Measurements from ENCODE around the gene ADARB2. TPM values are rescaled to one million over a fixed set of nuclear protein-coding genes. Genes with fewer than 3 reads are reported as not detected.

ADARB2 gene
- total and polyA plus RNA-seq, 11 donors: 0.07 to 1.2 (median 0.28) TPM; not detected in 4

DNA sequence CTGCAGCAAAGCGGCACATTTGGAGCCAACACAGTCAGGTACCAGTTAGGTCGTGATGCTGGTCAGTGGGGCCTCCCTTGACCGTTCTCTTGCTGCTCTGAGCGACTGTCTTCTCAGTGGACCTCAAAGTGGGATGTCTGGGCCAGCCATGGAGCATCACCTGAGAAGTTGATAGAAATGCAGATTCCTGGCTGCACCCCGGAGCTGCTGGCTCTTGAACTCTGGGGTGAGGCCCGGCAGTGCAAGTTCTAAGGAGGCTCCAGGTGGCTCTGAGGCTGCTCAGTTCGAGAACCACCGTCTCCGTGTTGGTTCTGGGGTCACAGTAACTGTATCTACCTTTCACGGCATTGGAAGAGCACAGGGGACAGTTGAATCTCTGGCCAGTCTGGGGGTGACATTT is 533.6 kb downstream of the ADARB2 start:
- no peak overlapping the region for H3K27ac ChIP-seq
- DNase-seq: no peak
- intact Hi-C loops (cut with DNase I): no loop called here
- H3K27me3 ChIP-seq: peaks cover 0 to 15% (median 4%) of the 10 kb centered on the region in 9 donors
- TF ChIP-seq, protein P1, sequence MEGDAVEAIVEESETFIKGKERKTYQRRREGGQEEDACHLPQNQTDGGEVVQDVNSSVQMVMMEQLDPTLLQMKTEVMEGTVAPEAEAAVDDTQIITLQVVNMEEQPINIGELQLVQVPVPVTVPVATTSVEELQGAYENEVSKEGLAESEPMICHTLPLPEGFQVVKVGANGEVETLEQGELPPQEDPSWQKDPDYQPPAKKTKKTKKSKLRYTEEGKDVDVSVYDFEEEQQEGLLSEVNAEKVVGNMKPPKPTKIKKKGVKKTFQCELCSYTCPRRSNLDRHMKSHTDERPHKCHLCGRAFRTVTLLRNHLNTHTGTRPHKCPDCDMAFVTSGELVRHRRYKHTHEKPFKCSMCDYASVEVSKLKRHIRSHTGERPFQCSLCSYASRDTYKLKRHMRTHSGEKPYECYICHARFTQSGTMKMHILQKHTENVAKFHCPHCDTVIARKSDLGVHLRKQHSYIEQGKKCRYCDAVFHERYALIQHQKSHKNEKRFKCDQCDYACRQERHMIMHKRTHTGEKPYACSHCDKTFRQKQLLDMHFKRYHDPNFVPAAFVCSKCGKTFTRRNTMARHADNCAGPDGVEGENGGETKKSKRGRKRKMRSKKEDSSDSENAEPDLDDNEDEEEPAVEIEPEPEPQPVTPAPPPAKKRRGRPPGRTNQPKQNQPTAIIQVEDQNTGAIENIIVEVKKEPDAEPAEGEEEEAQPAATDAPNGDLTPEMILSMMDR (IDR thresholded peaks at IDR 0.05): no peak
- TF ChIP-seq POLR2A (IDR thresholded peaks at IDR 0.05): no peak
- no peaks in the 10 kb centered on the region for H3K36me3 ChIP-seq
- ATAC-seq: no peak
- H3K4me3 ChIP-seq: no peak overlapping the region
- H3K9me3 ChIP-seq: no peaks in the 10 kb centered on the region
- H3K4me1 ChIP-seq: no peaks in the 10 kb centered on the region
- WGBS, 4 donors: 83 to 93% (median 83%) methylated on average over 7 to 10 of the region's 10 CpGs

DNA sequence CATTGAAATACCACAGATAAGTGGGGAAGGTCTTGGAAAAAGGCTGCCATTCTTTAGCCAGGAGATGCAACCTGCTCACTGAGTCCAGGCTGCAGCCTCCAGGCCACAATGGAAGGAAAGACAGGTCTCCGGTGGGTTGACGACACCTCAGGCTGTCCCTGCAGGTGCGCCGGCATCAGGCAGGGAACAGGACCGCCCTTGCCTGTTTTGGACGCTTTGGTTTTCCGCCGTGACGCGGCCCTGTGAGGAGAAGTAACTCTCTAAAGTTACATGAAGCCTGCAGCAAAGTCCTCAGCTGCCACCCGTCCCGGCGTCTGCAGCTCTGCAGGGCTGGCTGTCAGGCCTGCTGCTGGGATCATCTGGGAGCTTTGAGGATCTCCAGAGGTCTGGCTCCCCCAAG is 534.1 kb downstream of the ADARB2 start:
- Histone ChIP-seq H3K36me3 (no peaks in the 10 kb centered on the region), H3K27ac (no peak overlapping the region), H3K27me3 (peaks cover 0 to 18% (median 4%) of the 10 kb centered on the region in 9 donors), H3K4me3 (no peak overlapping the region), H3K4me1 (no peaks in the 10 kb centered on the region), H3K9me3 (no peaks in the 10 kb centered on the region)
- ATAC-seq: no peak
- intact Hi-C loops (cut with DNase I): no loop called here
- WGBS, 4 donors: 78 to 86% (median 82%) methylated on average over 6 to 13 of the region's 13 CpGs
- no peak for DNase-seq
- TF ChIP-seq, protein P1 (IDR thresholded peaks at IDR 0.05): no peak
- no peak for TF ChIP-seq POLR2A (IDR thresholded peaks at IDR 0.05)

DNA sequence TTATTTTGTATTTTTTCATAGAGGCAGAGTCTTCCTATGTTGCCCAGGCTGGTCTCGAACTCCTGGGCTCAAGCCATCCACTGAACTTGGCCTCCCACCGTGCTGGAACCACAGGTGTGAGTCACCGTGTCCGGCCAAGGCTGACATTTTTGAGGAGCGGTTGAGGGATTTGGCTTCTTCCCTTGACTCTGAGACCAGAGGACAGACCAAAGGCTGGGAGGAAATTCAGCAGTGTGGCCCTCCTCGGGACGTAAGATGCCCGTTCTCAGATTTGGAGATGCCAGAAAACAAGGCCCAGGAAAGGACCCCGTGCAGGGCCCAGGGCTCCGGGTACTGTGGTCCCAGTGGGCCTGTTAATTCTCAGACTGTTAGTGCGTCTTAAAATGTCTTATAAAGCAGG is 535.0 kb downstream of the ADARB2 start:
- H3K9me3 ChIP-seq: no peaks in the 10 kb centered on the region
- intact Hi-C loops (cut with DNase I): no loop called here
- no peaks in the 10 kb centered on the region for H3K4me1 ChIP-seq
- DNase-seq (peak in 1 of 5 donors; percentile 5), ATAC-seq (no peak)
- peaks cover 0 to 18% (median 4%) of the 10 kb centered on the region in 9 donors for H3K27me3 ChIP-seq
- H3K27ac ChIP-seq: no peak overlapping the region
- H3K36me3 ChIP-seq: no peaks in the 10 kb centered on the region
- H3K4me3 ChIP-seq: no peak overlapping the region
- no peak for TF ChIP-seq POLR2A (IDR thresholded peaks at IDR 0.05)
- TF ChIP-seq, protein P1 (IDR thresholded peaks at IDR 0.05): no peak
- WGBS, 4 donors: 75 to 87% (median 82%) methylated on average over 7 to 11 of the region's 11 CpGs

DNA sequence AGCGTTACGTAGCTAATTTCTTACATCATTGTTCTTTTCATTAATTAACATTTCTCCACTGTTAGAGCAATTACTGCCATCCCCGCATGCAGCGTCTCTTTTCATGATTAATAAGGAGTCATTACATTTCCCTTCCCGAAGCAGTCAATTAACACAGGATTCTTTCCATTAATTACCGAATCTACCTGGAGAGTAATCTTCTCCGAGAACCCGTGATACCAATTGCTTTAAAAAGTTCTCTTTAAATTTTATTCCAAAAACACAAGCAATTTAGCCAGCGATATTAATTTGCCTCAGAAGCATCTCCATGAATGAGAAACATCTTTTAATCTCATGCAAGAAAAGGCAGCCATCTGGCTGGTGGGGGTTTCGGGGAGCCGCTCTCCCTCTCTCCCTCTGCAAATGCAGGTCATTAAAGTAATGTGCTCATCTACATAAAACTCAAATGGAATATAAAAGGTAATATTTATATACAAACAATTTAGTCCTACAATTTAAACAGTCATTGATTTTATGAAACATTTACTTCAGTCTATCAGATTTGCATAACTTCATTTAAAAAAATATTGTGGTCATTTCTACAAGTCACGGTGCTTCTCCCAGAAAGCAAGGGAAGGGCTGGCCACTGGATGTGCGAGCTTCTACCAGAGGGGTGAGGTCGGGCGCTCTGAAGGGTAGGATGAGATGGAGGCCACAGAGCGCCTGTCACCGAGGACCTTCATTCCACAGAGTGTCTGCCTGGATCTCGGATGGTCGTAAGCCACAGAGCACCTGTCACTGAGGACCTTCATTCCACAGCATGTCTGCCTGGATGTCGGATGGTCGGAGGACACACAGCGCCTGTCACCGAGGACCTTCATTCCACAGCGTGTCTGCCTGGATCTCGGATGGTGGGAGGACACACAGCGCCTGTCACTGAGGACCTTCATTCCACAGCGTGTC is 536.2 kb downstream of the ADARB2 start:
- Histone ChIP-seq H3K4me1 (no peaks in the 10 kb centered on the region), H3K27ac (no peak overlapping the region), H3K36me3 (no peaks in the 10 kb centered on the region), H3K27me3 (peaks cover 0 to 18% (median 4%) of the 10 kb centered on the region in 9 donors), H3K9me3 (no peaks in the 10 kb centered on the region), H3K4me3 (no peak overlapping the region)
- no peak for ATAC-seq
- WGBS, 4 donors: 83 to 88% (median 85%) methylated on average over 26 to 27 of the region's 27 CpGs
- no peak for TF ChIP-seq POLR2A (IDR thresholded peaks at IDR 0.05)
- TF ChIP-seq, protein P1 (IDR thresholded peaks at IDR 0.05): no peak
- DNase-seq: peak in 1 of 5 donors; percentile 2
- intact Hi-C loops (cut with DNase I): no loop called here
